WTC11 (cell line): ENCODE data around the gene ABCG1. TPM values are rescaled to one million over a fixed set of nuclear protein-coding genes. Genes with fewer than 3 reads are reported as not detected.

Experiments
- ATAC-seq: fragments of 200-7000 bp; cut with Tn5 transposase; 2 replicates; pipeline ENCODE4 v1.10.0; 2021; ENCODE audit warnings: mild to moderate bottlenecking, moderate library complexity
- CTCF ChIA-PET: fragments of 300-600 bp; sonication (Branson Sonifier 250); formaldehyde crosslinking; loops from one replicate; lab custom pipeline; 2021; ENCODE audit warnings: antibody characterized with exemption; lab: Charles Lee
- POLR2A ChIA-PET: fragments of 350-600 bp; sonication (Branson Sonifier 250); formaldehyde crosslinking; loops from one replicate; lab custom pipeline; 2021; ENCODE audit warnings: antibody characterized with exemption; lab: Charles Lee
- DNase-seq: peaks from one replicate; pipeline ENCODE4 v3.0.0; 2021; ENCODE audit warnings: low spot score
- H3K27ac Mint-ChIP-seq: 2 replicates; pipeline ENCODE4 v1.8.0; 2021; ENCODE audit warnings: mixed read lengths
- H3K27me3 Mint-ChIP-seq: 2 replicates; pipeline ENCODE4 v1.8.0; 2021; ENCODE audit warnings: low read depth, mild to moderate bottlenecking, moderate library complexity, mixed read lengths
- H3K36me3 Mint-ChIP-seq: 2 replicates; pipeline ENCODE4 v1.8.0; 2021; ENCODE audit warnings: mixed read lengths
- H3K4me1 Mint-ChIP-seq: 2 replicates; pipeline ENCODE4 v1.8.0; 2022; ENCODE audit warnings: mixed read lengths
- H3K4me3 Mint-ChIP-seq: 2 replicates; pipeline ENCODE4 v1.8.0; 2021; ENCODE audit warnings: mild to moderate bottlenecking, moderate library complexity, mixed read lengths
- H3K9me3 Mint-ChIP-seq: 2 replicates; pipeline ENCODE4 v1.8.0; 2021; ENCODE audit warnings: mixed read lengths
- AFF4 ChIP-seq: sonication (generic); formaldehyde crosslinking; IDR thresholded peaks from 2 replicates; pipeline ENCODE4 v1.8.1; 2023; ENCODE audit warnings: mild to moderate bottlenecking, missing genetic modification reagents, borderline replicate concordance
- ATF1 ChIP-seq: sonication (generic); formaldehyde crosslinking; IDR thresholded peaks from 2 replicates; pipeline ENCODE4 v1.8.1; 2023; ENCODE audit warnings: mild to moderate bottlenecking, moderate library complexity, missing genetic modification reagents
- ATF6 ChIP-seq: sonication (generic); formaldehyde crosslinking; IDR thresholded peaks from 2 replicates; pipeline ENCODE4 v1.8.1; 2023; ENCODE audit warnings: mild to moderate bottlenecking, missing genetic modification reagents
- CREB1 ChIP-seq: sonication (generic); formaldehyde crosslinking; IDR thresholded peaks from 2 replicates; pipeline ENCODE4 v1.8.0; 2023; ENCODE audit warnings: mild to moderate bottlenecking, missing genetic modification reagents
- EMX1 ChIP-seq: fragments of 250-450 bp; sonication (Bioruptor Pico); IDR thresholded peaks from 2 replicates; pipeline ENCODE4 v1.8.0; 2021; ENCODE audit warnings: mild to moderate bottlenecking
- JAZF1 ChIP-seq: fragments of 250-450 bp; sonication (Bioruptor Pico); IDR thresholded peaks from 2 replicates; pipeline ENCODE4 v1.9.0; 2021; ENCODE audit warnings: moderate library complexity, mild to moderate bottlenecking, inconsistent platforms
- KAT7 ChIP-seq: sonication (generic); formaldehyde crosslinking; IDR thresholded peaks from 2 replicates; pipeline ENCODE4 v1.8.1; 2023; ENCODE audit warnings: missing genetic modification reagents, mild to moderate bottlenecking, borderline replicate concordance
- MYBL2 ChIP-seq: sonication (generic); formaldehyde crosslinking; IDR thresholded peaks from 2 replicates; pipeline ENCODE4 v1.8.1; 2023; ENCODE audit warnings: mild to moderate bottlenecking, moderate library complexity, missing genetic modification reagents
- NFE2L1 ChIP-seq: sonication (generic); formaldehyde crosslinking; IDR thresholded peaks from 2 replicates; pipeline ENCODE4 v1.8.1; 2023; ENCODE audit warnings: missing genetic modification reagents
- NFYB ChIP-seq: sonication (generic); formaldehyde crosslinking; conservative IDR thresholded peaks from 2 replicates; pipeline ENCODE4 v1.8.0; 2022; ENCODE audit warnings: low read depth, missing genetic modification reagents
- OVOL2 ChIP-seq: fragments of 250-450 bp; sonication (Bioruptor Pico); IDR thresholded peaks from 2 replicates; pipeline ENCODE4 v1.9.0; 2021; ENCODE audit warnings: mild to moderate bottlenecking, borderline replicate concordance
- SMAD3 ChIP-seq: sonication (generic); formaldehyde crosslinking; IDR thresholded peaks from 2 replicates; pipeline ENCODE4 v1.8.0; 2022; ENCODE audit warnings: missing genetic modification reagents, mild to moderate bottlenecking, borderline replicate concordance
- TEAD4 ChIP-seq: sonication (generic); formaldehyde crosslinking; IDR thresholded peaks from 2 replicates; pipeline ENCODE4 v1.8.0; 2022; ENCODE audit warnings: mild to moderate bottlenecking, missing genetic modification reagents
- USF1 ChIP-seq: sonication (generic); formaldehyde crosslinking; IDR thresholded peaks from 2 replicates; pipeline ENCODE4 v1.8.0; 2022; ENCODE audit warnings: mild to moderate bottlenecking, missing genetic modification reagents
- ZNF263 ChIP-seq: sonication (generic); formaldehyde crosslinking; IDR thresholded peaks from 2 replicates; pipeline ENCODE4 v1.8.1; 2022; ENCODE audit warnings: low read depth, mild to moderate bottlenecking, moderate library complexity, missing genetic modification reagents
- ZNF416 ChIP-seq: fragments of 250-450 bp; sonication (Bioruptor Pico); IDR thresholded peaks from 2 replicates; pipeline ENCODE4 v1.9.0; 2021; ENCODE audit warnings: mild to moderate bottlenecking, inconsistent platforms
- ZNF532 ChIP-seq: fragments of 250-450 bp; sonication (Bioruptor Pico); IDR thresholded peaks from 2 replicates; pipeline ENCODE4 v1.9.0; 2021; ENCODE audit warnings: mild to moderate bottlenecking, borderline replicate concordance
- total RNA-seq: library from RNA; stranded (reverse); gene quantifications from 3 replicates; pipeline ENCODE4 v1.2.3, GENCODE V29; 2021
- TF ChIP-seq, protein P1 (sequence below): sonication (generic); formaldehyde crosslinking; IDR thresholded peaks from 2 replicates; pipeline ENCODE4 v1.8.1; 2022; ENCODE audit warnings: mild to moderate bottlenecking, moderate library complexity, missing genetic modification reagents

The ABCG1 gene
- total RNA-seq, 1 experiment from 2014 or later: 4.0 TPM

DNA sequence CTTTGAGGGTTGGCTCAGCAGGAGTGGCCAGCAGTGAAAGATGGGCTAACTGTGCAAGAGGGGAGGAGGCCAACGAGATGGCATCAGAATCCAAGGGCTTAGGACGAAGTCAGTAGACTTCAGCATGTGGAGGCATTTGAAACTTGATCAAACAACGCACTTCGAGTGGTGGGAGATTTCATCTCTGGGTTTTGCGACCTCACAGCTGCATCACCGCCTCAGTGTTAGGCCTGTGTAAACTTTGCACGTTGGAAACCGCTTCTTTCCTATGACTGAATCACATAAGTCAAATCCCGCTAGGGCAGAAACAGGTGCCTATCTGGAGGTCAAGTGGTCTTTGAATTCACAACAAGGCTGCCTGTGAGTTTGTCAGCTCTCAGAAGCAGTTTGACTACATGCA is 78.4 kb downstream of the ABCG1 start:
- CTCF ChIA-PET: interaction anchor here (1.1 to 4.1 kb wide), 3 partner anchors 13 to 180 kb away, joined by 4 to 32 read pairs (median 4); no protein-coding TSS in a partner anchor
- POLR2A ChIA-PET: no interaction called here
- H3K9me3 Mint-ChIP-seq: no peaks in the 10 kb centered on the region
- DNase-seq: no peak
- H3K27me3 Mint-ChIP-seq: no peaks in the 10 kb centered on the region
- no peak overlapping the region for H3K27ac Mint-ChIP-seq
- no peaks in the 10 kb centered on the region for H3K36me3 Mint-ChIP-seq
- H3K4me3 Mint-ChIP-seq: no peak overlapping the region
- H3K4me1 Mint-ChIP-seq: peaks cover 12% of the 10 kb centered on the region
- ATAC-seq: no peak
- TF ChIP-seq, protein P1, sequence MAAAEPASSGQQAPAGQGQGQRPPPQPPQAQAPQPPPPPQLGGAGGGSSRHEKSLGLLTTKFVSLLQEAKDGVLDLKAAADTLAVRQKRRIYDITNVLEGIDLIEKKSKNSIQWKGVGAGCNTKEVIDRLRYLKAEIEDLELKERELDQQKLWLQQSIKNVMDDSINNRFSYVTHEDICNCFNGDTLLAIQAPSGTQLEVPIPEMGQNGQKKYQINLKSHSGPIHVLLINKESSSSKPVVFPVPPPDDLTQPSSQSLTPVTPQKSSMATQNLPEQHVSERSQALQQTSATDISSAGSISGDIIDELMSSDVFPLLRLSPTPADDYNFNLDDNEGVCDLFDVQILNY: no peak
- TF ChIP-seq NFYB (no peak), ATF6 (CRISPR knock-in tag) (no peak), TEAD4 (no peak), KAT7 (no peak), CREB1 (CRISPR knock-in tag) (no peak), USF1 (no peak)

- Mint-ChIP-seq H3K27me3 (no peaks in the 10 kb centered on the region), H3K36me3 (no peaks in the 10 kb centered on the region), H3K4me1 (peaks cover 12% of the 10 kb centered on the region), H3K27ac (no peak overlapping the region), H3K4me3 (no peak overlapping the region), H3K9me3 (no peaks in the 10 kb centered on the region)
- ChIA-PET POLR2A (no interaction called here), CTCF (interaction anchor here (1.2 to 4.1 kb wide), 2 partner anchors 12 to 19 kb away, joined by 3 to 32 read pairs; no protein-coding TSS in a partner anchor)
- TF ChIP-seq ATF1 (CRISPR knock-in tag): no peak
- TF ChIP-seq ZNF263 (CRISPR knock-in tag): no peak
- DNase-seq (no peak), ATAC-seq (peak; percentile 80)
Measured at GRCh38 chr21:42298237-42298636, 79.3 kb downstream of the ABCG1 start.

DNA sequence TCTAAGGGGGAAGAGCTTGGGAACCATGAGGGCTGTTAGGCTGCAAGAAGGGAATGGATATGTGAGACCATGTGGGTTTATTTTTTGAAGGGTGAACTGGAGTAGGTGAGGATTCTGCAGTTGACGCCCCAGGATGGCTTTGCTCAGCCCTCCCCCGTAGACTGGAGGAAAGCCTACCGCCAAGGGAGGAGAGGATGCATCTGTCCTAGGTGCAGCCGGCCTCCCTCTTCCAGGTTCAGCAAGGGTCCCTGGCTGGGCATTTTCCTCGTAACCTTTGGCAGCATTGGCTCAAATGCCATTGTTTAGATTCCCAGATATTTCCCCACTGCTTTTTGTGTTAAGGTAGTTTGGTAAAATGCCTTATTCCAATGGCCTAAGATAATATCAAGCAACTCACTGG is 79.7 kb downstream of the ABCG1 start:
- no peaks in the 10 kb centered on the region for H3K9me3 Mint-ChIP-seq
- H3K4me3 Mint-ChIP-seq: no peak overlapping the region
- no peak for DNase-seq
- H3K27ac Mint-ChIP-seq: no peak overlapping the region
- TF ChIP-seq SMAD3 (CRISPR knock-in tag) (no peak), JAZF1 (CRISPR knock-in tag) (no peak), NFE2L1 (CRISPR knock-in tag) (no peak), ZNF532 (CRISPR knock-in tag) (no peak), EMX1 (CRISPR knock-in tag) (no peak), KAT7 (no peak), AFF4 (CRISPR knock-in tag) (no peak), ZNF416 (CRISPR knock-in tag) (no peak), MYBL2 (CRISPR knock-in tag) (no peak), OVOL2 (CRISPR knock-in tag) (no peak)
- TF ChIP-seq, all 79 proteins: peak for 0
- peak; percentile 23; the same call in 1 of the 2 replicates for ATAC-seq
- POLR2A ChIA-PET: no interaction called here
- CTCF ChIA-PET: interaction anchor here (1.2 to 4.1 kb wide), 2 partner anchors 12 to 19 kb away, joined by 3 to 32 read pairs; no protein-coding TSS in a partner anchor
- Mint-ChIP-seq H3K36me3 (no peaks in the 10 kb centered on the region), H3K27me3 (no peaks in the 10 kb centered on the region), H3K4me1 (peaks cover 12% of the 10 kb centered on the region)
